ENCODE measurements around the gene PRPF38B. TPM values are rescaled to one million over a fixed set of nuclear protein-coding genes. Genes with fewer than 3 reads are reported as not detected.

PRPF38B gene
- polyA plus RNA-seq, 1 of the 3 experiments (the other 2 are of a cell fraction) = 17.5 TPM

DNA sequence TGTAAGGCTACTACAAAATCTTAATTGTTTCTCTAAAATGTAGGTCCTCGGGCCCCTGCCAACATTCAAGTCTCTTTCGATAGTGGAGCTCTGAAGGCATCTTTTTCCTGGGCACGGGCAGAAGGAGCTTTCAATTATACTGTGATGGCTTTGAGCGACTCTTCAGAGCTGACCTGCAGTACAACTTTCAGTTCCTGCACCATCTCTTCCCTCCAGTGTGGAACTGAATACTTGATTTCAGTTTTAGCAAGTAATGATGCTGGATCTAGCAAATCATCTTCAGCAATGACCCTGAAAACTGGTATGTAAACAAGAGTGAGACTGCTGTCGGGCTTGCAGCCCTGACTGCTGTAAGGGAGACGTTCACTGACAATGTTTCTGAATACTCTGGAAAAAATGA is 30.2 kb downstream of the PRPF38B start:
- Histone ChIP-seq H3K9me2 (no peaks in the 10 kb centered on the region), H2AFZ (ENCODE audit: low read depth) (no peak overlapping the region), H4K20me1 (ENCODE audit: insufficient read depth) (no peaks in the 10 kb centered on the region), H3K79me2 (ENCODE audit: insufficient read depth) (no peaks in the 10 kb centered on the region), H3F3A (replicated peaks; ENCODE audit: insufficient read depth) (peaks cover 15% of the 10 kb centered on the region), H3K4me2 (no peak overlapping the region), H3K9ac (no peak overlapping the region), H3K4me3 (ENCODE audit: low read depth in 2 of 2, low read length in 1 of 2) (no peak overlapping the region), H3K4me1 (ENCODE audit: control insufficient read depth in 1 of 2, insufficient read depth in 2 of 2, low read depth in 1 of 2, low read length in 1 of 2) (peaks cover 0 to 19% of the 10 kb centered on the region in 2 experiments; a peak in 1 of 4 replicates), H3K27ac (ENCODE audit: low read depth in 2 of 2, low read length in 1 of 2) (no peak overlapping the region), H3K36me3 (replicated peaks in 1 of 2; ENCODE audit: control insufficient read depth in 1 of 2, insufficient read depth in 2 of 2, low read length in 1 of 2) (no peaks in the 10 kb centered on the region), H3K27me3 (ENCODE audit: insufficient read depth) (no peaks in the 10 kb centered on the region), H3K9me3 (no peaks in the 10 kb centered on the region)
- ChIA-PET POLR2A (no interaction called here), CTCF (interaction anchor here (0.8 kb wide), 1 partner anchor 176 kb away, joined by 3 read pairs; no protein-coding TSS in a partner anchor)
- TF ChIP-seq RFX5 (IDR thresholded peaks at IDR 0.05; ENCODE audit: low read length) (no peak), GATA2 (CRISPR knock-in tag; IDR thresholded peaks at IDR 0.05) (no peak), TCF12 (IDR thresholded peaks at IDR 0.05) (no peak), RCOR1 (IDR thresholded peaks at IDR 0.05; ENCODE audit: low read length) (no peak), SMC3 (IDR thresholded peaks at IDR 0.05; ENCODE audit: low read depth, low read length) (no peak), ELF1 (IDR thresholded peaks at IDR 0.05) (no peak)
- TF ChIP-seq, protein P1, sequence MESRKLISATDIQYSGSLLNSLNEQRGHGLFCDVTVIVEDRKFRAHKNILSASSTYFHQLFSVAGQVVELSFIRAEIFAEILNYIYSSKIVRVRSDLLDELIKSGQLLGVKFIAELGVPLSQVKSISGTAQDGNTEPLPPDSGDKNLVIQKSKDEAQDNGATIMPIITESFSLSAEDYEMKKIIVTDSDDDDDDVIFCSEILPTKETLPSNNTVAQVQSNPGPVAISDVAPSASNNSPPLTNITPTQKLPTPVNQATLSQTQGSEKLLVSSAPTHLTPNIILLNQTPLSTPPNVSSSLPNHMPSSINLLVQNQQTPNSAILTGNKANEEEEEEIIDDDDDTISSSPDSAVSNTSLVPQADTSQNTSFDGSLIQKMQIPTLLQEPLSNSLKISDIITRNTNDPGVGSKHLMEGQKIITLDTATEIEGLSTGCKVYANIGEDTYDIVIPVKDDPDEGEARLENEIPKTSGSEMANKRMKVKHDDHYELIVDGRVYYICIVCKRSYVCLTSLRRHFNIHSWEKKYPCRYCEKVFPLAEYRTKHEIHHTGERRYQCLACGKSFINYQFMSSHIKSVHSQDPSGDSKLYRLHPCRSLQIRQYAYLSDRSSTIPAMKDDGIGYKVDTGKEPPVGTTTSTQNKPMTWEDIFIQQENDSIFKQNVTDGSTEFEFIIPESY (IDR thresholded peaks at IDR 0.05; ENCODE audit: borderline replicate concordance, low read depth) = no peak
- TF ChIP-seq, protein P2, sequence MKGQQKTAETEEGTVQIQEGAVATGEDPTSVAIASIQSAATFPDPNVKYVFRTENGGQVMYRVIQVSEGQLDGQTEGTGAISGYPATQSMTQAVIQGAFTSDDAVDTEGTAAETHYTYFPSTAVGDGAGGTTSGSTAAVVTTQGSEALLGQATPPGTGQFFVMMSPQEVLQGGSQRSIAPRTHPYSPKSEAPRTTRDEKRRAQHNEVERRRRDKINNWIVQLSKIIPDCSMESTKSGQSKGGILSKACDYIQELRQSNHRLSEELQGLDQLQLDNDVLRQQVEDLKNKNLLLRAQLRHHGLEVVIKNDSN (IDR thresholded peaks at IDR 0.05; ENCODE audit: borderline replicate concordance, low read depth) = no peak
- TF ChIP-seq, protein P3, sequence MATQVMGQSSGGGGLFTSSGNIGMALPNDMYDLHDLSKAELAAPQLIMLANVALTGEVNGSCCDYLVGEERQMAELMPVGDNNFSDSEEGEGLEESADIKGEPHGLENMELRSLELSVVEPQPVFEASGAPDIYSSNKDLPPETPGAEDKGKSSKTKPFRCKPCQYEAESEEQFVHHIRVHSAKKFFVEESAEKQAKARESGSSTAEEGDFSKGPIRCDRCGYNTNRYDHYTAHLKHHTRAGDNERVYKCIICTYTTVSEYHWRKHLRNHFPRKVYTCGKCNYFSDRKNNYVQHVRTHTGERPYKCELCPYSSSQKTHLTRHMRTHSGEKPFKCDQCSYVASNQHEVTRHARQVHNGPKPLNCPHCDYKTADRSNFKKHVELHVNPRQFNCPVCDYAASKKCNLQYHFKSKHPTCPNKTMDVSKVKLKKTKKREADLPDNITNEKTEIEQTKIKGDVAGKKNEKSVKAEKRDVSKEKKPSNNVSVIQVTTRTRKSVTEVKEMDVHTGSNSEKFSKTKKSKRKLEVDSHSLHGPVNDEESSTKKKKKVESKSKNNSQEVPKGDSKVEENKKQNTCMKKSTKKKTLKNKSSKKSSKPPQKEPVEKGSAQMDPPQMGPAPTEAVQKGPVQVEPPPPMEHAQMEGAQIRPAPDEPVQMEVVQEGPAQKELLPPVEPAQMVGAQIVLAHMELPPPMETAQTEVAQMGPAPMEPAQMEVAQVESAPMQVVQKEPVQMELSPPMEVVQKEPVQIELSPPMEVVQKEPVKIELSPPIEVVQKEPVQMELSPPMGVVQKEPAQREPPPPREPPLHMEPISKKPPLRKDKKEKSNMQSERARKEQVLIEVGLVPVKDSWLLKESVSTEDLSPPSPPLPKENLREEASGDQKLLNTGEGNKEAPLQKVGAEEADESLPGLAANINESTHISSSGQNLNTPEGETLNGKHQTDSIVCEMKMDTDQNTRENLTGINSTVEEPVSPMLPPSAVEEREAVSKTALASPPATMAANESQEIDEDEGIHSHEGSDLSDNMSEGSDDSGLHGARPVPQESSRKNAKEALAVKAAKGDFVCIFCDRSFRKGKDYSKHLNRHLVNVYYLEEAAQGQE (IDR thresholded peaks at IDR 0.05; ENCODE audit: low read depth, low read length) = no peak
- DNase-seq = no peak
- 96% methylated on average over 5 of the region's 6 CpGs for WGBS (ENCODE audit: low lambda C conversion rate)

DNA sequence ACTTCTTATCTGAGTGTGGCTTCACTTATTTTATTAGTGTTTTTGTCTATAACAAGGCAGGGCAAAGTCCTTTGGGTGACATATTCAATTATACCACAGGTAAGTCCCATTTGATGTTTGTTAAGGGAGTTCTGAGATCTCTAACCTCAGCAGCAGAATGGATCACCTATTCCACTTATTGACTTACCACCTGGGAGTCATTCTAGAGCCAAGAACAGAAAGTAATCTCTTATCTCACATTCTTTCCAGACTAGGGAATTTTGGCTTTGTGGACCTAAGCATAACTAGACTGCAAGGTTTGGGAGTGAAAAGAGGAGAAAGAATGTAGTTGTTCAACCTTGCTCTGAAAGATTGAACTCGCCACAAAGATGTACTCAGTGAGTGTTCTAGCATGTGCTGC is 33.8 kb downstream of the PRPF38B start:
- CTCF ChIA-PET = no interaction called here
- Histone ChIP-seq H4K20me1 (ENCODE audit: insufficient read depth) (no peaks in the 10 kb centered on the region), H3K79me2 (ENCODE audit: insufficient read depth) (no peaks in the 10 kb centered on the region), H3K27me3 (ENCODE audit: insufficient read depth) (no peaks in the 10 kb centered on the region), H3F3A (replicated peaks; ENCODE audit: insufficient read depth) (no peaks in the 10 kb centered on the region), H3K27ac (ENCODE audit: low read depth in 2 of 2, low read length in 1 of 2) (no peak overlapping the region), H3K9ac (no peak overlapping the region), H3K4me3 (ENCODE audit: low read depth in 2 of 2, low read length in 1 of 2) (no peak overlapping the region), H3K4me1 (ENCODE audit: control insufficient read depth in 1 of 2, insufficient read depth in 2 of 2, low read depth in 1 of 2, low read length in 1 of 2) (peaks cover 2 to 3% of the 10 kb centered on the region in 2 experiments; a peak in 2 of 4 replicates), H3K4me2 (no peak overlapping the region), H3K9me2 (no peaks in the 10 kb centered on the region), H3K9me3 (no peaks in the 10 kb centered on the region), H2AFZ (ENCODE audit: low read depth) (no peak overlapping the region), H3K36me3 (replicated peaks in 1 of 2; ENCODE audit: control insufficient read depth in 1 of 2, insufficient read depth in 2 of 2, low read length in 1 of 2) (no peaks in the 10 kb centered on the region)
- no peak for TF ChIP-seq RFX5 (IDR thresholded peaks at IDR 0.05; ENCODE audit: low read length)
- no peak for TF ChIP-seq GABPA (IDR thresholded peaks at IDR 0.05; ENCODE audit: low read depth)
- WGBS (ENCODE audit: low lambda C conversion rate) = 44% methylated on average over 1 of the region's 1 CpG
- no peak for DNase-seq
- POLR2A ChIA-PET = no interaction called here
